Measurements from ENCODE around the gene C1QTNF8. TPM values are rescaled to one million over a fixed set of nuclear protein-coding genes. Genes with fewer than 3 reads are reported as not detected.
A peak's percentile ranks its signal among the peaks of the same experiment; 100 is the strongest.

Gene C1QTNF8
- total RNA-seq, 1 donor from 2014 or later = not detected

GRCh38 chr16:1124291-1124690, 28.2 kb upstream of the C1QTNF8 start:
- DNase-seq = no peak
- Mint-ChIP-seq H3K4me3 (ENCODE audit: unreplicated experiment) (no peak overlapping the region), H3K4me1 (ENCODE audit: low read depth, unreplicated experiment) (no peaks in the 10 kb centered on the region), H3K36me3 (ENCODE audit: unreplicated experiment) (no peaks in the 10 kb centered on the region), H3K27ac (ENCODE audit: unreplicated experiment) (no peak overlapping the region), H3K9me3 (ENCODE audit: unreplicated experiment) (no peaks in the 10 kb centered on the region), H3K27me3 (ENCODE audit: unreplicated experiment) (peaks cover 1% of the 10 kb centered on the region)
- no peak for TF ChIP-seq CTCF (IDR thresholded peaks at IDR 0.05; ENCODE audit: partially characterized antibody, unreplicated experiment)

- no peak overlapping the region for H3K4me3 Mint-ChIP-seq (ENCODE audit: unreplicated experiment)
- H3K36me3 Mint-ChIP-seq (ENCODE audit: unreplicated experiment) = no peaks in the 10 kb centered on the region
- TF ChIP-seq CTCF (IDR thresholded peaks at IDR 0.05; ENCODE audit: partially characterized antibody, unreplicated experiment) = no peak
- H3K27ac Mint-ChIP-seq (ENCODE audit: unreplicated experiment) = no peak overlapping the region
- H3K9me3 Mint-ChIP-seq (ENCODE audit: unreplicated experiment) = no peaks in the 10 kb centered on the region
- no peaks in the 10 kb centered on the region for H3K4me1 Mint-ChIP-seq (ENCODE audit: low read depth, unreplicated experiment)
- peaks cover 1% of the 10 kb centered on the region for H3K27me3 Mint-ChIP-seq (ENCODE audit: unreplicated experiment)
- no peak for DNase-seq
These were observed 27.6 kb upstream of the C1QTNF8 start for GRCh38 chr16:1123525-1124230.

- H3K4me1 Mint-ChIP-seq (ENCODE audit: low read depth, unreplicated experiment) = no peaks in the 10 kb centered on the region
- no peak for DNase-seq
- H3K27me3 Mint-ChIP-seq (ENCODE audit: unreplicated experiment) = peaks cover 1% of the 10 kb centered on the region
- no peaks in the 10 kb centered on the region for H3K9me3 Mint-ChIP-seq (ENCODE audit: unreplicated experiment)
- no peaks in the 10 kb centered on the region for H3K36me3 Mint-ChIP-seq (ENCODE audit: unreplicated experiment)
- no peak overlapping the region for H3K27ac Mint-ChIP-seq (ENCODE audit: unreplicated experiment)
- no peak for TF ChIP-seq CTCF (IDR thresholded peaks at IDR 0.05; ENCODE audit: partially characterized antibody, unreplicated experiment)
- no peak overlapping the region for H3K4me3 Mint-ChIP-seq (ENCODE audit: unreplicated experiment)
These were observed 26.3 kb upstream of the C1QTNF8 start for GRCh38 chr16:1122398-1122765.

- H3K4me1 Mint-ChIP-seq (ENCODE audit: low read depth, unreplicated experiment) = no peaks in the 10 kb centered on the region
- H3K9me3 Mint-ChIP-seq (ENCODE audit: unreplicated experiment) = no peaks in the 10 kb centered on the region
- H3K27me3 Mint-ChIP-seq (ENCODE audit: unreplicated experiment) = peaks cover 1% of the 10 kb centered on the region
- TF ChIP-seq CTCF (IDR thresholded peaks at IDR 0.05; ENCODE audit: partially characterized antibody, unreplicated experiment) = no peak
- no peak for DNase-seq
- H3K36me3 Mint-ChIP-seq (ENCODE audit: unreplicated experiment) = no peaks in the 10 kb centered on the region
- no peak overlapping the region for H3K4me3 Mint-ChIP-seq (ENCODE audit: unreplicated experiment)
- H3K27ac Mint-ChIP-seq (ENCODE audit: unreplicated experiment) = peak overlapping the region; percentile 28
These were observed 25.8 kb upstream of the C1QTNF8 start for GRCh38 chr16:1121601-1122397.

GRCh38 chr16:1121009-1121408, 25.0 kb upstream of the C1QTNF8 start:
- DNase-seq = no peak
- Mint-ChIP-seq H3K4me3 (ENCODE audit: unreplicated experiment) (no peak overlapping the region), H3K4me1 (ENCODE audit: low read depth, unreplicated experiment) (no peaks in the 10 kb centered on the region), H3K36me3 (ENCODE audit: unreplicated experiment) (no peaks in the 10 kb centered on the region), H3K27me3 (ENCODE audit: unreplicated experiment) (peaks cover 1% of the 10 kb centered on the region), H3K27ac (ENCODE audit: unreplicated experiment) (no peak overlapping the region), H3K9me3 (ENCODE audit: unreplicated experiment) (no peaks in the 10 kb centered on the region)
- no peak for TF ChIP-seq CTCF (IDR thresholded peaks at IDR 0.05; ENCODE audit: partially characterized antibody, unreplicated experiment)

Measured in glutamatergic neuron (in vitro differentiated cells).